Activated CD8-positive, alpha-beta memory T cell treated with anti-CD3 and anti-CD28 coated beads, Interleukin-2, amount 50 U/mL, for 1 hour (primary cell): ENCODE results near the gene GDPGP1.
"Not testable (repeated sequence)": the region's sequence is repeated elsewhere in the genome, so short reads cannot be mapped to it uniquely, and the experiment has no call there.

ENCODE experiments used
- DNase-seq: peaks from one replicate; pipeline ENCODE4 v3.0.0-alpha.2; 2020; ENCODE audit errors: extremely low read depth

Gene GDPGP1

GRCh38 chr15:90225504-90226234 lies 8.3 kb upstream of the GDPGP1 start:
- DNase-seq: no peak

DNA sequence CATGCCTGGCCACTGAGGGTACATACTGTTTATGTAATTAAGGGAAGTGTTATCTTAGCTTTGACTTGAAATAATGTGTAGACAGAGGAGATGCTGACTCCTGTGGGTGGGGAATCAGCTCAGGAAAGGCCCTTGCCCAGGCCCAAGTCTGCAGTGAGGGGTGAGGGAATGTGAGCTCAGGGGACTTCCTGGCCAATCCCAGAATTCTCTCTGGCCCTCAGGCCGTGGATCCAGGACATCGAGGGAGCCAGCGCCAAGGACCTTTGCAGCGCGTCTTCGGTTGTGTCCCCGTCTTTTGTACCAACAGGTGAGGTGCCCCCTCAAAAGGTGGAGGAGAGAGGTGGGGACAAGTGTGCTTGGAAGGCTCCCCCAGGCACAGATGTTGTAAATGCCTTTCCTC lies 6.7 kb upstream of the GDPGP1 start:
- no peak for DNase-seq

- no peak for DNase-seq
Observed at GRCh38 chr15:90227816-90228772, 5.9 kb upstream of the GDPGP1 start.

DNA sequence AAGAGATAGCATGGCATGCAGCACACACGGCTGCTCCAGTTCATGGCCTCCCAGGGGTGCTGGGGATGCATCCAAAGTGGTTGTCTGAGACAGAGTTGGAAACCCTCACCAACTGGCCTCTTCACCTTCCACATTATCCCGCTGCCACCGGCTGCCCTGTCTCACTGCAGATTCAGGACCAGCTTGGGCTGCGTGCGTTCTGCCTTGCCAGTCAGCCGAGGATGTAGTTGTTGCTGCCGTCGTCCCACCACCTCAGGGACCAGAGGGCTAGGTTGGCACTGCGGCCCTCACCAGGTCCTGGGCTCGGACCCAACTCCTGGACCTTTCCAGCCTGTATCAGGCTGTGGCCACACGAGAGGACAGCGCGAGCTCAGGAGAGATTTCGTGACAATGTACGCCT lies 5.0 kb upstream of the GDPGP1 start:
- DNase-seq: no peak

DNA sequence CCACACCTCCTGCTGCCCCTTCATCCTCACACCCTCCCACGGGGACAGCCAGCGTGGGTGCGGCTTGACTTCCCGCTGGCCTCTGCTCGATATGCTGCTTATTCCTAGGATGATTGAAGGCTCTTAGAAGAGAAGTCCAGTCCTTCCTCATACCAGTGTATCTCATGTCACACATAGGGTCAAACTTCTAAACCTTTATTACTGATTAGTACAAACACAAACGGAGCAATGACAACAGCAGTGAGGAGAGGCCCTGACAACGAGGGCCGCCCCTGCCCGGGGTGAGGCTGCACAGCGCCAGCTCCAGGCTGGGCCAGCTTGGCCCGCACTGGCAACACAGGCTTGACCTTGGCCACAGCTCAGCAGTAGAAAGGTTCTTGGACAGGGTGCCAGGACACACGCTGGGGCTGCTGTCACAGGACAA lies 3.9 kb upstream of the GDPGP1 start:
- DNase-seq: no peak

DNA sequence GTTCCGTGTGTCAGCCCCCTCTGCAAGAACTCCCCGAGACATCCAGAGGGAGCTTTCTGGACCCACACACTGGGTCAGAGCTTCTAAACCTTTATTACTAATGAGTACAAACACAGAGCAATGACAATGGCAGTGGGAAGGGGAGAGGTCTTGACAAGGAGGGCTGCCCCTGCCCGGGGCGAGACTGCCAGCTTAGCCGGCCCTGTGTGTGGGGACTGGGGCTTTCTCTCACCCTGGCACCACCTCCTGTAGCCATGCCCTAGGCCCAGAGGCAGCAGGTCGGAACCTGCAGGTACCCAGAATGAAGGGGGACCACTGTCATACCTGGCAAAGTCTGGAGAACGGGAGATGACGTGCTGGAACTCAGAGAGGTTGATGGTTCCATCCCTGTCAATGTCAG lies 3.4 kb upstream of the GDPGP1 start:
- no peak for DNase-seq

DNA sequence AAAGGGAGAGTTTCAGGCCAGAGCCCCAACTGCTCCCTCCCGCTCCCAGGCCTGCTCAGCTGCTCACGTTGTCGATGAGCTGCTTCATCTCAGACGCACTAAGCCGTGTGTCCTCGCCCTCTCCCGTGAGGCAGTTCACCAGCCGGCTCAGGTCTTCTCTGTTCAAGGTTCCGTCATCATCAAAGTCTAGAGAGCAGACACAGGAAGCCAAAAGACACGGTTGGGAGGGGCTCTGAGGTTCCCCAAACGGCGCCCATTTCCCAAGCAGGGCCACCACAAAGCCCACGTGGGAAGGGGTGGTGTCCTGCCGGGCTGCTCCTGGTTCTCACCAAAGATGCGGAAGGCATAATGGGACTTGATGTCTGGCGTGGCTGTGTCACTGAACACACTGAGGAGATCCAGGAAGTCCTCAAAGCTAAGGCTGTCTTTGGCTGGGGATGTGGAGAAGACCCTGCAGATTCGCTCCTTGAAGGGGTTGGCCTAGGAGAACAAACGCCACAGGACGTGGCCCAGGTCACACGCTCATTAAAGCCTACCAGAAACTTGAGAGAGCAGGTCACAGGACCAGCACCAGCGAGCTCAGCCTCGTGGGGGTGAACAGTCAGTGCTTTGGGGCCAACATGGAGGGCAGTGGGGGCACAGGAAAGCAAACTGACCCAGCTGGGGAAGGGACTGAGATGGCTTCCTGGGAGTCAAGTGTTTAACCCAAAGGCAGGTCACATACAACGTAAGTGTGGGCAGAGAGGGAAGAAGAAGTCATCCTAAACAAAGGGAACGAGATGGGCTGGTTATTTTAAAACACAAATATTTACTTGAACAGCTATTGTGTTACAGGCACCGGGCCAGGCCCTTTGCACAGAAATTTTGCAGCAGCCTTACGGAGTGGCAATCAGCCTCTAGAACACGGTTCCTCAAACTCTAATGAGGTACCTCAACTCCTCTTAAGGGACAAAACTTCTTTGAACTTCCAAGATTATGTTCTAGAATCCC lies 2.7 kb upstream of the GDPGP1 start:
- peak; percentile 77 for DNase-seq

DNA sequence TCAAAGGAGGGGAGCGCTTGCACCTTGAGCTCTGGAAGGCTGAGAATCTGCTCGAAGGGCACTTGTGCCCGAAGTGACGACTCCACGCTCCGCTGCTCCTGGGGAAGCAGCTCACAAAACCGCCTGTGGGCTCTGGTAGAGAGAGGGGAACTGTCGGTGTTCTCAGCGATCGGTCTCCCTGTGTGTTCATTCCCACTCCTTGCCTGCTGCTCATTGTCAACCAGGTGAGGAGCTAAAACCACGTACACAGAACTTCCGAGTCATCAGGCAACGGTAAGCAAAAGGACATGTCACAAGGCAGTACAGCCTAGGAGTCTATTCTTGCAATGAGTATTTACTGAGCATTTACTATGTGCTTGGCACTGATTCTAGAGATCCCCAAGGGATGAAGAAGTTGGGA lies 1.8 kb upstream of the GDPGP1 start:
- no peak for DNase-seq

DNA sequence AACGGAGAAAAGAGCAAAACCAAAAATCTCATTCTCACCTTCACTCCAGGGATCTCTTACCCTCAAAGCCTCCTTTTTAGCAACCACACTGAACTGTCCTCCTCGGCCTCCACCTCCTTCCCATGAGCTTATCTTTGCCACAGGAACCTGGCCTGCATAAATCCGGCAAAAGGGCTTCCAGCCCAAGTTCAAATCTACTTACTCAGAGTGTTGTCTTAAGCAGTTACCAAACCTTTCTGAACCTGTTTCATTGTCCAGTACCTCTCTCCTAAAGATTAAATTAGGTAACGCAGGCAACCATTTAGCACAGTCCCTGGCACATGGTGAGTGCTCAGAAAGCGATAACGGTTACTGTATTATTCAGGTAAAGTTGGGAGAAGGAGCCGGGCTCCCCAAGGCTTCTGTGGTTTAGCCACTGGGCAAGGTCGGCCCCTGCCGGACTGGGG lies 1.0 kb upstream of the GDPGP1 start:
- no peak for DNase-seq

DNA sequence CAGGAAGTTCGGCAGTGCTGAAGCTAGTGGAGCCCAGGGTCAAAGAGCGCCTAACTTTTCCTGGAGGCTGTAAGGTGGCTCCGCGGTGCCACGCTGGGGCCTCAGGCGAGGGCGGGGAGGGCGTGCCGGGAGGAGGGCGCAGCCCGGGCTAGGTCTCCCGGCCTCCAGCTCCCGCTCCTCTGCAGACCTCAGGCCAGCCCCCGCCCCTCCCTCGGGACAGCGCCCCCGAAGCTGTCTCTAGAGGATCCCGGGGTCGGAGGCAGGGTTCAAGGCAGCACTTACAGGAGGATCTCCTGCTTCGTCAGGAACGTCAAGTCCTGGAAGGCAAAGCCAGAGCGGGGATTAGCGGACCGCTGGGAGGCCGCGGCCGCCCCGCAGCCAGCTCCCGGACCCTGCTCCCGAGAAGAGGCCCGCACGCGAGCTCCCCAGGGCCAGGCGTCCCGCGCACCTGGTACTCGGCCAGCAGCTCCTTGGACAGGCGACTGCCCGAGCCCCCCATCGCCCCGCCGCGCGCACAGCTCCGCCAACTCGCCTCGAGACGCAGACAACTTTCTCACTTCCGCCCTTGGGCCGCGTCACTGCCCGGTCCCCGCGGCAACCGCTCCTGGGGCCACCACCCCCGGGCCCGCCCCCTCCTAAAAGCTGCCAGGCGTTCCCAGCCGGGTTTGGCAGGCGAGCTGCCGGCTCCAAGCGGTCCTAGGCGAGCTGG lies 468 bp upstream of the GDPGP1 start, which contains the start of gene CIB1:
TSS of gene CIB1 (minus strand) at position 555 of the 709 bp plus-strand sequence. CDS start at position 499, 56 bp downstream.
- DNase-seq: peak; percentile 86

DNA sequence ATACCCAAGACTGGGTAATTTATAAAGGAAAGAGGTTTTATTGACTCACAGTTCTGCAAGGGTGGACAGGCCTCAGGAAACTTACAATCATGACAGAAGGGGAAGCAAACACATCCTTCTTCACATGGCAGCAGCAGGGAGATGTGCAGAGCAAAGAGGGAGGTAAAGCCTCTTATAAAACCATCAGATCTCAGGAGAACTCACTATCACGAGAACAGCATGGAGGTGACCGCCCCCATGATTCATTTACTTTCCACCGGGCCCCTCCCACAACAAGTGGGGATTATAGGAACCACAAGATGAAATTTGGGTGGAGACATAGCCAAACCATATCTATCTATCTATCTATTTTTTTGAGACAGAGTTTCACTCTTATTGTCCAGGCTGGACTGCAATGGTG lies 5.4 kb downstream of the GDPGP1 start:
- DNase-seq: no peak

- DNase-seq: no peak
Observed at GRCh38 chr15:90240856-90241255, 6.8 kb downstream of the GDPGP1 start.

DNA sequence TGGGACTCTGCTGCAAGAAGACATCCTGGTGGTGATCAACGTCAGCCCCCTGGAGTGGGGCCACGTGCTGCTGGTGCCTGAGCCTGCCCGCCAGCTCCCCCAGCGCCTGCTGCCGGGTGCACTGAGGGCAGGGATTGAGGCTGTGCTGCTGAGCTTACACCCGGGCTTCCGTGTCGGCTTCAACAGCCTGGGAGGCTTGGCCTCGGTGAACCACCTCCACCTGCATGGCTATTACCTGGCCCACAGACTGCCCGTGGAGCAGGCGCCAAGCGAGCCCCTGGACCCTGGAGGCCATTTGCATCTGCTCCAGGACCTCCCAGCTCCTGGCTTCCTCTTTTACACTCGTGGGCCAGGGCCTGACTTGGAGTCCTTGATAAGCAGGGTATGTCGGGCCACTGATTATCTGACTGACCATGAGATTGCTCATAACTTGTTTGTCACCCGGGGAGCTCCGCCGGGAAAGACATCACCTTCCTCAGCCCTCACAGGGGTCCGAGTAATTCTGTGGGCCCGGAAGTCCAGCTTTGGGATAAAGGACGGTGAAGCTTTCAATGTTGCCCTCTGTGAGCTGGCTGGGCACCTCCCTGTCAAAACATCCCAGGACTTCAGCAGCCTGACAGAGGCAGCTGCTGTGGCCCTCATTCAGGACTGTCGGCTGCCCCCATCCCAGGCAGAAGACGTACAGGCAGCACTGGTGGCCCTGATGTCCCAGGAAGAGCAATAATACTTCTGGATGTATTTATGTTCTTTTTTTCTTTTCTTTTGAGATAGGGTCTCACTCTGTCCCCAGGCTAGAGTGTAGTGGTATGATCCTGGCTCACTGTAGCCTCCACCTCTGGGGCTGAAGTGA lies 7.6 kb downstream of the GDPGP1 start:
- DNase-seq: no peak

DNA sequence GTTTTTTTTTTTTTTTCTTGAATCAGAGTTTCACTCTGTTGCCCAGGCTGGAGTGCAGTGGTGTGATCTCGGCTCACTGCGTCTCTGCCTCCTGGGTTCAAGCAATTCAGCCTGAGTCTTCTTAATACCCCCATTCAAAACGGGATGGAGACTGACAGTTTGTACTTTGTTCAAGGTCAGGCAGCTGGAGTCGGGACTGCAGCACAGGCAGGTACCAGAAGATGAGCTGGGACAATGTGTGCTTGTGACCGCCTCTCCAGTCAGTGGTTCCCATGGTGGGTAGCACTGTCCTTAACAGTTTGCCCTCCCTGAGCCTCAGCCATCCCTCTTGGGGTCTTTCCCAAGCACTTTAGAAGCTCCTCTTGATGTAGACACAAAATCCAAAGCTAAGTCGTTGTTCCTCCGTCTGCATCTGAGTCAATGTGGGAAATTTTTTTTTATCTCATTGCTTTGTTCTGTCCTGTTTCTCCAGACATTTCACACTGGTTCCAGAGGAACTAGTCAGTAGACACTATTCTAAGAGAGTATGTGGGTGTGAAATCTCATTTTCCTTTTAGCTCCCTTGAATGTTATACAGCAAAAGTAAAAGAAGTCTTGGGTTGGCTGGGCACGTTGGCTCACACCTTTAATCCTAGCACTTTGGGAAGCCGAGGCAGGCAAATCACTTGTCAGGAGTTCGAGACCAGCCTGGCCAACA lies 10.1 kb downstream of the GDPGP1 start:
- no peak for DNase-seq

GRCh38 chr15:90248789-90249202 lies 14.8 kb downstream of the GDPGP1 start:
- DNase-seq: no peak

- no peak for DNase-seq
Observed at GRCh38 chr15:90249203-90249863, 15.3 kb downstream of the GDPGP1 start, which contains the start of gene TTLL13. TTLL13 (plus strand) TSS chr15:90249556; CDS start chr15:90250631, 1,075 bp downstream.

DNA sequence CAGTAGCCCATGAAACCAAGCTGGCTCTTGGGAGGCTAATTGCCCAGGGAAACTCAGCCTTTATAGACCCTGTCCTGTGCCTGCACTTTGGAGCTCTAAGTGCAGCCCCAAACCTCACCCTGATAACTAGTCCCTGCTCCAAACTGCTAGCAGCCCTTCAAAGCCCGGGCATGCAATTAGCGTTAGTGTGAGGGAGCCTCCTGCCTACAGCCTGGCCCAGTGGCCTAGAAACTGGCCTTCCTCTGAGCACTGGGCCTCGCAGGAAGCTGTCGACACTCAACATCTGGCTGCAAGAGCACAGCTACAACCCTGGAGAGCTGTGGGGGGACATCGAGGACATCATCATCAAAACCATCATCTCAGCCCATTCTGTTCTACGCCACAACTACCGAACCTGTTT lies 23.8 kb downstream of the GDPGP1 start:
- no peak for DNase-seq

DNA sequence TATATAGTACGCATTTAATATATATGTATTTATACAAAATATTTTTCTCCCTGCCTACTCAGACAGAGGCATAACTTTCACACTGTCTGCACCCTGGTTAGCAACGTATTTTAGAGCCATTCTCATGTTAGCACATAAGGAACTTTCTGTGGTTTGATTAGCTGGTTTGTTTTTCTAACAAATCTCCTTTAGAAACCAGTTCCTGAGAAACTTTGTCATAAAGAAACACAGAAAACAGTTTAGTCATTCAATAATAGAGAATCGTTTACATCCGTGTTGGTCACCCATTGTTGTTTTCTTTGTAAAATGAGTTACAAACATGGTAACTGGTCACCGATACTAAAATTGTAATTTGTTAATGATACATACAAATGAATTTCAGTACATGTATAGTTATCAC lies 25.5 kb downstream of the GDPGP1 start:
- no peak for DNase-seq

- DNase-seq: not testable (repeated sequence)
Observed at GRCh38 chr15:90260731-90261130, 26.7 kb downstream of the GDPGP1 start.
